KG1 (cell line): ENCODE data around the gene EPN1.
"Not testable (repeated sequence)": the region's sequence is repeated elsewhere in the genome, so short reads cannot be mapped to it uniquely, and the experiment has no call there.

ENCODE experiments used
- DNase-seq: peaks from one replicate; lab custom pipeline; 2025; lab: John Stamatoyannopoulos, UW

EPN1 gene

GRCh38 chr19:55720214-55720746 lies 45.3 kb downstream of the EPN1 start:
- DNase-seq: no peak

- DNase-seq: no peak
Measured at GRCh38 chr19:55720801-55721200, 45.8 kb downstream of the EPN1 start.

- no peak for DNase-seq
Measured at GRCh38 chr19:55723491-55723890, 48.5 kb downstream of the EPN1 start.

GRCh38 chr19:55730378-55730777 lies 55.4 kb downstream of the EPN1 start:
- not testable (repeated sequence) for DNase-seq

GRCh38 chr19:55738302-55738701 lies 63.3 kb downstream of the EPN1 start, which contains the start of gene NLRP9:
TSS of gene NLRP9 (minus strand) at chr19:55738402. CDS start at chr19:55738374, 28 bp downstream.
- no peak for DNase-seq

GRCh38 chr19:55750715-55751114 lies 75.7 kb downstream of the EPN1 start:
- no peak for DNase-seq

- no peak for DNase-seq
Measured at GRCh38 chr19:55753401-55753800, 78.4 kb downstream of the EPN1 start.

GRCh38 chr19:55756808-55757207 lies 81.8 kb downstream of the EPN1 start:
- DNase-seq: not testable (repeated sequence)

- DNase-seq: not testable (repeated sequence)
Measured at GRCh38 chr19:55758797-55759196, 83.8 kb downstream of the EPN1 start, which contains the start of gene RFPL4A. TSS of gene RFPL4A (plus strand) at chr19:55759097. CDS start at chr19:55761801, 2,704 bp downstream.
